HTERT RPE-1 (cell line): ENCODE data around the gene PLEKHA8.

ENCODE experiments used
- in situ Hi-C: fragments of 300-500 bp; cut with MboI; formaldehyde crosslinking; loops from 4 replicates; pipeline ENCODE4 v1.14.3; 2020; ENCODE audit warnings: low sequenced_read_pairs

Gene PLEKHA8

GRCh38 chr7:30144657-30145306 lies 116.6 kb downstream of the PLEKHA8 start:
- in situ Hi-C loops: no loop called here

GRCh38 chr7:30145426-30145970 lies 117.3 kb downstream of the PLEKHA8 start:
- in situ Hi-C loops: no loop called here

- in situ Hi-C loops: no loop called here
Observed at GRCh38 chr7:30146127-30146612, 118.0 kb downstream of the PLEKHA8 start.

- in situ Hi-C loops: no loop called here
Observed at GRCh38 chr7:30147223-30147622, 119.0 kb downstream of the PLEKHA8 start.

GRCh38 chr7:30147785-30148184 lies 119.6 kb downstream of the PLEKHA8 start:
- in situ Hi-C loops: no loop called here

GRCh38 chr7:30148426-30148825 lies 120.2 kb downstream of the PLEKHA8 start:
- in situ Hi-C loops: no loop called here

GRCh38 chr7:30148951-30149459 lies 120.8 kb downstream of the PLEKHA8 start:
- in situ Hi-C loops: no loop called here

GRCh38 chr7:30149640-30150272 lies 121.5 kb downstream of the PLEKHA8 start:
- in situ Hi-C loops: no loop called here

- in situ Hi-C loops: no loop called here
Observed at GRCh38 chr7:30150711-30151110, 122.5 kb downstream of the PLEKHA8 start.

- in situ Hi-C loops: no loop called here
Observed at GRCh38 chr7:30154111-30154587, 125.9 kb downstream of the PLEKHA8 start.

- in situ Hi-C loops: no loop called here
Observed at GRCh38 chr7:30155481-30155880, 127.3 kb downstream of the PLEKHA8 start.

GRCh38 chr7:30157204-30157603 lies 129.0 kb downstream of the PLEKHA8 start:
- in situ Hi-C loops: no loop called here

- in situ Hi-C loops: no loop called here
Observed at GRCh38 chr7:30159163-30159562, 131.0 kb downstream of the PLEKHA8 start.

GRCh38 chr7:30159698-30160143 lies 131.5 kb downstream of the PLEKHA8 start:
- in situ Hi-C loops: no loop called here

- in situ Hi-C loops: no loop called here
Observed at GRCh38 chr7:30160329-30160728, 132.1 kb downstream of the PLEKHA8 start.

GRCh38 chr7:30162133-30162532 lies 133.9 kb downstream of the PLEKHA8 start:
- in situ Hi-C loops: no loop called here

GRCh38 chr7:30162622-30163124 lies 134.5 kb downstream of the PLEKHA8 start:
- in situ Hi-C loops: no loop called here

GRCh38 chr7:30163231-30163894 lies 135.2 kb downstream of the PLEKHA8 start:
- in situ Hi-C loops: no loop called here

GRCh38 chr7:30164567-30164966 lies 136.4 kb downstream of the PLEKHA8 start:
- in situ Hi-C loops: no loop called here

GRCh38 chr7:30165590-30165989 lies 137.4 kb downstream of the PLEKHA8 start:
- in situ Hi-C loops: no loop called here
